HG03025 (cell line): Measurements from ENCODE around the gene PRKAG2.
"Not testable (repeated sequence)": the region's sequence is repeated elsewhere in the genome, so short reads cannot be mapped to it uniquely, and the experiment has no call there.

Source experiments
- ATAC-seq: cut with Tn5 transposase; IDR thresholded peaks from one replicate; pipeline ENCODE4 v1.9.1; 2021; ENCODE audit warnings: mild to moderate bottlenecking, moderate library complexity; ENCODE audit not compliant: unreplicated experiment, low FRiP score

PRKAG2 gene

GRCh38 chr7:151550656-151551286 lies 326.1 kb downstream of the PRKAG2 start:
- ATAC-seq: no peak

GRCh38 chr7:151549644-151550043 lies 327.3 kb downstream of the PRKAG2 start:
- ATAC-seq: no peak

- ATAC-seq: no peak
These were observed 327.8 kb downstream of the PRKAG2 start for GRCh38 chr7:151549083-151549482.

- ATAC-seq: no peak
These were observed 332.7 kb downstream of the PRKAG2 start for GRCh38 chr7:151544183-151544582.

- ATAC-seq: no peak
These were observed 334.2 kb downstream of the PRKAG2 start for GRCh38 chr7:151542606-151543130.

- ATAC-seq: no peak
These were observed 335.0 kb downstream of the PRKAG2 start for GRCh38 chr7:151541709-151542499.

- ATAC-seq: no peak
These were observed 336.8 kb downstream of the PRKAG2 start for GRCh38 chr7:151540146-151540545.

- no peak for ATAC-seq
These were observed 337.7 kb downstream of the PRKAG2 start for GRCh38 chr7:151539088-151539671.

GRCh38 chr7:151537818-151538561 lies 338.9 kb downstream of the PRKAG2 start:
- ATAC-seq: no peak

- ATAC-seq: not testable (repeated sequence)
These were observed 340.7 kb downstream of the PRKAG2 start for GRCh38 chr7:151536178-151536577.

- no peak for ATAC-seq
These were observed 347.1 kb downstream of the PRKAG2 start for GRCh38 chr7:151529842-151530241.

GRCh38 chr7:151524845-151525244 lies 352.1 kb downstream of the PRKAG2 start:
- ATAC-seq: no peak

GRCh38 chr7:151524331-151524730 lies 352.6 kb downstream of the PRKAG2 start:
- ATAC-seq: no peak

- ATAC-seq: no peak
These were observed 356.3 kb downstream of the PRKAG2 start for GRCh38 chr7:151520419-151521261.

GRCh38 chr7:151519765-151520418 lies 357.0 kb downstream of the PRKAG2 start, which contains the start of gene RHEB:
TSS of gene RHEB (minus strand) at chr7:151519895. CDS start at chr7:151519511, 384 bp downstream.
- peak; percentile 76 for ATAC-seq

GRCh38 chr7:151518947-151519764 lies 357.8 kb downstream of the PRKAG2 start:
- ATAC-seq: peak; percentile 56

- ATAC-seq: no peak
These were observed 358.6 kb downstream of the PRKAG2 start for GRCh38 chr7:151518105-151518946.
